B cell (primary cell): ENCODE data around the gene NFKBIB. TPM values are rescaled to one million over a fixed set of nuclear protein-coding genes. Genes with fewer than 3 reads are reported as not detected.

Source experiments
- ATAC-seq: fragments of 200-7000 bp; cut with Tn5 transposase; one replicate; pipeline ENCODE4 v1.10.0; 2021; ENCODE audit warnings: low read depth, mild to moderate bottlenecking, moderate number of reproducible peaks, moderate library complexity
- CTCF ChIA-PET: fragments of 350-600 bp; sonication (Branson Sonifier 250); formaldehyde crosslinking; loops from one replicate; lab custom pipeline; 2021; ENCODE audit warnings: antibody characterized with exemption, inconsistent platforms; lab: Charles Lee
- POLR2A ChIA-PET: fragments of 350-600 bp; sonication (Branson Sonifier 250); formaldehyde crosslinking; loops from one replicate; lab custom pipeline; 2021; ENCODE audit warnings: antibody characterized with exemption; lab: Charles Lee
- DNase-seq: peaks from one replicate; pipeline ENCODE4 v3.0.0; 2013
- H2AFZ ChIP-seq: 2 replicates; pipeline ENCODE4 v1.6.1; 2012; ENCODE audit warnings: mild to moderate bottlenecking, low read depth, low read length; ENCODE audit not compliant: insufficient read depth, poor library complexity, severe bottlenecking
- H3K27ac ChIP-seq, 2 donors: 1 replicate in 1 of 2; 2 replicates in 1 of 2; pipeline ENCODE4 v1.5.1; 2012 to 2013; ENCODE audit warnings: low read length in 2 of 2, mild to moderate bottlenecking in 2 of 2, moderate library complexity in 1 of 2
- H3K27me3 ChIP-seq, 4 experiments: fragments of 200-600 bp in 1 of 4; sonication (generic) in 1 of 4; replicated peaks in 1 of 4; 1 replicate in 2 of 4; 2 replicates in 2 of 4; pipeline versions ENCODE4 v1.6.1 to v1.7.0; 2013 to 2016; ENCODE audit warnings: low read length in 3 of 4, mild to moderate bottlenecking in 2 of 4, mixed read lengths in 1 of 4, moderate library complexity in 1 of 4; ENCODE audit not compliant: insufficient read depth in 4 of 4, control insufficient read depth in 3 of 4; ENCODE audit errors: control extremely low read depth in 1 of 4
- H3K36me3 ChIP-seq, 2 experiments: replicated peaks in 1 of 2; 1 replicate in 1 of 2; 2 replicates in 1 of 2; pipeline versions ENCODE4 v1.6.1 to v1.7.1; 2013; ENCODE audit warnings: low read length in 1 of 2; ENCODE audit not compliant: insufficient read depth in 2 of 2, control insufficient read depth in 1 of 2; ENCODE audit errors: control extremely low read depth in 1 of 2, extremely low read depth in 1 of 2
- H3K4me1 ChIP-seq, 2 donors: fragments of 200-600 bp in 1 of 2; sonication (generic) in 1 of 2; 1 replicate in 1 of 2; 2 replicates in 1 of 2; pipeline versions ENCODE4 v1.5.1 to v1.6.1; 2013 to 2017; ENCODE audit warnings: low read length in 2 of 2; ENCODE audit not compliant: control insufficient read depth in 2 of 2, insufficient read depth in 2 of 2
- H3K4me2 ChIP-seq: replicated peaks from 2 replicates; pipeline ENCODE3; 2012; ENCODE audit warnings: mild to moderate bottlenecking, low read depth, low read length; ENCODE audit not compliant: poor library complexity, severe bottlenecking
- H3K4me3 ChIP-seq, 5 experiments: fragments of 200-600 bp in 1 of 5; sonication (generic) in 1 of 5; 1 replicate in 3 of 5; 2 replicates in 2 of 5; pipeline versions ENCODE4 v1.5.1 to v1.7.0; 2011 to 2016; ENCODE audit warnings: low read length in 4 of 5, mild to moderate bottlenecking in 4 of 5, low read depth in 2 of 5, control low read depth in 1 of 5, moderate library complexity in 1 of 5; ENCODE audit not compliant: insufficient read depth in 1 of 5; ENCODE audit errors: control extremely low read depth in 1 of 5, extremely low read depth in 1 of 5
- H3K79me2 ChIP-seq: fragments of 200-600 bp; sonication (generic); one replicate; pipeline ENCODE4 v1.6.0; 2016; ENCODE audit warnings: low read length; ENCODE audit not compliant: control insufficient read depth, insufficient read depth
- H3K9ac ChIP-seq: fragments of 200-600 bp; sonication (generic); 2 replicates; pipeline ENCODE4 v1.6.1; 2017; ENCODE audit warnings: mild to moderate bottlenecking, low read length, moderate library complexity
- H3K9me3 ChIP-seq, 3 donors: one replicate each; pipeline versions ENCODE4 v1.6.1 to v1.7.1; 2013; ENCODE audit warnings: low read length in 2 of 3; ENCODE audit not compliant: control insufficient read depth in 2 of 3, insufficient read depth in 1 of 3; ENCODE audit errors: control extremely low read depth in 1 of 3
- H4K20me1 ChIP-seq: 2 replicates; pipeline ENCODE4 v1.6.0; 2012; ENCODE audit warnings: mild to moderate bottlenecking, low read length; ENCODE audit not compliant: insufficient read depth, control insufficient read depth, poor library complexity, severe bottlenecking
- H3K27ac Mint-ChIP-seq: one replicate; pipeline ENCODE4 v1.8.0; 2021; ENCODE audit warnings: mixed read lengths
- H3K27me3 Mint-ChIP-seq: one replicate; pipeline ENCODE4 v1.8.0; 2021; ENCODE audit warnings: mixed read lengths
- H3K4me1 Mint-ChIP-seq: one replicate; pipeline ENCODE4 v1.8.0; 2021; ENCODE audit warnings: mixed read lengths
- H3K4me3 Mint-ChIP-seq: one replicate; pipeline ENCODE4 v1.8.0; 2021; ENCODE audit warnings: mixed read lengths
- H3K9me3 Mint-ChIP-seq: one replicate; pipeline ENCODE4 v1.8.0; 2022; ENCODE audit warnings: mixed read lengths; ENCODE audit not compliant: insufficient read depth
- EZH2 ChIP-seq: IDR thresholded peaks from 2 replicates; pipeline ENCODE4 v1.6.1; 2012; ENCODE audit warnings: borderline replicate concordance, low read depth, mild to moderate bottlenecking, moderate library complexity, low read length; ENCODE audit not compliant: insufficient read depth, poor library complexity, severe bottlenecking
- WGBS: methylation state at CpG from one replicate; pipeline ENCODE4 v1.1.5; 2013; ENCODE audit warnings: missing lambda C conversion rate; ENCODE audit not compliant: insufficient coverage; 5-methylcytosine and 5-hydroxymethylcytosine counted together
- intact Hi-C: fragments of 100-400 bp; cut with micrococcal nuclease; formaldehyde crosslinking; loops from one replicate; pipeline ENCODE4 v1.10.0; 2022
- polyA plus RNA-seq: library from polyadenylated mRNA; depleted of rRNA; stranded (reverse); fragments of >200 nt; gene quantifications from 2 replicates; pipeline ENCODE4 v1.2.3, GENCODE V29; 2012
- total RNA-seq, 2 donors: library from RNA; stranded (reverse); fragments of 120-200 nt in 1 of 2; gene quantifications; 1 replicate in 1 of 2; 2 replicates in 1 of 2; pipeline versions ENCODE4 v1.2.3 to v1.2.4, GENCODE V29; 2013 to 2022
- TF ChIP-seq, protein P1 (sequence below): fragments of 200-600 bp; IDR thresholded peaks from one replicate; pipeline ENCODE4 v1.8.0; 2022; ENCODE audit warnings: antibody characterized with exemption, mild to moderate bottlenecking

Gene NFKBIB
- total and polyA plus RNA-seq, 2 donors (not counting 1 experiment from before 2014, with no cell fraction given), result 30.3 to 54.4 TPM

DNA sequence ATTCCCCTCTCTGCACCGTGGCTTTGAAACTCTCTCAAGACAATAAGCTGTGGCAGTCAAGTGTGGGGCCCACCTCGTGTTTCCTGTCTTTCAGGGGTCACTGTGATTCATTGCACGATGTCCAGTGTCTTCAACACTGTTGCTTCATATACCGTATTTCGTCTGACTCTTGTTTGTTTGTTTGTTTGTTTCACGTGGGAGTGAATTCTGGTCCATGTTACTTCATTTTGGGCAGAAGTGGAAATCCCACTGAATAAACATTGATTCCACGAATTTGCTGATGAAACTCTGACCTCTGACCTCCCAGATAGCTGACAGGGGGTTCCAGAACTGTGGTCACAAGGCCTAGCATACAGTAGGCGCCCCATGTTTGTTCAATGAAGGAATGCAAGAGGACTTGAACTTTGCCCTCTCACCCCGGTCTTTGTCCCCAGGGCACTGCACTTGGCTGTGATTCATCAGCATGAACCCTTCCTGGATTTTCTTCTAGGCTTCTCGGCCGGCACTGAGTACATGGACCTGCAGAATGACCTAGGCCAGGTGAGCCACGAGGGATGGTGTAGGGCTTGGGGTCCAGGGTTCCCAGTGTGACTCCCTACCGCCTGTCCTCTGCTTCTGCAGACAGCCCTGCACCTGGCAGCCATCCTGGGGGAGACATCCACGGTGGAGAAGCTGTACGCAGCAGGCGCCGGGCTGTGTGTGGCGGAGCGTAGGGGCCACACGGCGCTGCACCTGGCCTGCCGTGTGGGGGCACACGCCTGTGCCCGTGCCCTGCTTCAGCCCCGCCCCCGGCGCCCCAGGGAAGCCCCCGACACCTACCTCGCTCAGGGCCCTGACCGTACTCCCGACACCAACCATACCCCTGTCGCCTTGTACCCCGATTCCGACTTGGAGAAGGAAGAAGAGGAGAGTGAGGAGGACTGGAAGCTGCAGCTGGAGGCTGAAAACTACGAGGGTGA is 5.1 kb downstream of the NFKBIB start:
- WGBS, result 94% methylated on average over 34 of the region's 35 CpGs
- POLR2A ChIA-PET, result interaction anchor here (0.6 kb wide), 1 partner anchor 27 kb away, joined by 5 read pairs; no protein-coding TSS in a partner anchor

More for the DNA sequence above, 5.1 kb downstream of the NFKBIB start:
- Histone ChIP-seq H3K9me3 (peaks cover 0 to 4% (median 0%) of the 10 kb centered on the region in 3 donors), H3K4me3 (no peak overlapping the region), H3K4me2 (no peak overlapping the region), H3K9ac (no peak overlapping the region), H4K20me1 (peaks cover 12% of the 10 kb centered on the region), H2AFZ (no peak overlapping the region), H3K27me3 (no peaks in the 10 kb centered on the region), H3K27ac (no peak overlapping the region), H3K4me1 (peaks cover 9 to 12% of the 10 kb centered on the region in 2 donors), H3K79me2 (peaks cover 57% of the 10 kb centered on the region), H3K36me3 (peaks cover 0 to 31% of the 10 kb centered on the region in 2 experiments)
- no peak for TF ChIP-seq EZH2
- TF ChIP-seq, protein P1, sequence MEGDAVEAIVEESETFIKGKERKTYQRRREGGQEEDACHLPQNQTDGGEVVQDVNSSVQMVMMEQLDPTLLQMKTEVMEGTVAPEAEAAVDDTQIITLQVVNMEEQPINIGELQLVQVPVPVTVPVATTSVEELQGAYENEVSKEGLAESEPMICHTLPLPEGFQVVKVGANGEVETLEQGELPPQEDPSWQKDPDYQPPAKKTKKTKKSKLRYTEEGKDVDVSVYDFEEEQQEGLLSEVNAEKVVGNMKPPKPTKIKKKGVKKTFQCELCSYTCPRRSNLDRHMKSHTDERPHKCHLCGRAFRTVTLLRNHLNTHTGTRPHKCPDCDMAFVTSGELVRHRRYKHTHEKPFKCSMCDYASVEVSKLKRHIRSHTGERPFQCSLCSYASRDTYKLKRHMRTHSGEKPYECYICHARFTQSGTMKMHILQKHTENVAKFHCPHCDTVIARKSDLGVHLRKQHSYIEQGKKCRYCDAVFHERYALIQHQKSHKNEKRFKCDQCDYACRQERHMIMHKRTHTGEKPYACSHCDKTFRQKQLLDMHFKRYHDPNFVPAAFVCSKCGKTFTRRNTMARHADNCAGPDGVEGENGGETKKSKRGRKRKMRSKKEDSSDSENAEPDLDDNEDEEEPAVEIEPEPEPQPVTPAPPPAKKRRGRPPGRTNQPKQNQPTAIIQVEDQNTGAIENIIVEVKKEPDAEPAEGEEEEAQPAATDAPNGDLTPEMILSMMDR, result no peak
- DNase-seq (no peak), ATAC-seq (no peak)
- Mint-ChIP-seq H3K9me3 (no peaks in the 10 kb centered on the region), H3K4me1 (peaks cover 17% of the 10 kb centered on the region), H3K27ac (no peak overlapping the region), H3K4me3 (no peak overlapping the region), H3K27me3 (no peaks in the 10 kb centered on the region)
- CTCF ChIA-PET, result interaction anchor here (0.9 kb wide), 1 partner anchor 124 kb away, joined by 4 read pairs; no protein-coding TSS in a partner anchor
- intact Hi-C loops, result no loop called here
